GM13976 (cell line): ENCODE measurements around the gene ZNF496.
"Not testable (repeated sequence)": the region's sequence is repeated elsewhere in the genome, so short reads cannot be mapped to it uniquely, and the experiment has no call there.

Experiments
- DNase-seq: peaks from one replicate; pipeline ENCODE4 v3.0.0; 2012; ENCODE audit warnings: low spot score
- CTCF ChIP-seq: IDR thresholded peaks from 2 replicates; pipeline ENCODE4 v1.5.1; 2012; ENCODE audit warnings: borderline replicate concordance, mild to moderate bottlenecking; ENCODE audit not compliant: insufficient read depth; ENCODE audit errors: extremely low read depth, missing control alignments, control extremely low read depth
- in situ Hi-C: fragments of 300-500 bp; cut with MboI; formaldehyde crosslinking; loops from one replicate; pipeline ENCODE4 v1.12.0; 2022; ENCODE audit warnings: low sequenced_read_pairs, mixed read lengths, inconsistent platforms; ENCODE audit not compliant: unreplicated experiment

The ZNF496 gene

DNA sequence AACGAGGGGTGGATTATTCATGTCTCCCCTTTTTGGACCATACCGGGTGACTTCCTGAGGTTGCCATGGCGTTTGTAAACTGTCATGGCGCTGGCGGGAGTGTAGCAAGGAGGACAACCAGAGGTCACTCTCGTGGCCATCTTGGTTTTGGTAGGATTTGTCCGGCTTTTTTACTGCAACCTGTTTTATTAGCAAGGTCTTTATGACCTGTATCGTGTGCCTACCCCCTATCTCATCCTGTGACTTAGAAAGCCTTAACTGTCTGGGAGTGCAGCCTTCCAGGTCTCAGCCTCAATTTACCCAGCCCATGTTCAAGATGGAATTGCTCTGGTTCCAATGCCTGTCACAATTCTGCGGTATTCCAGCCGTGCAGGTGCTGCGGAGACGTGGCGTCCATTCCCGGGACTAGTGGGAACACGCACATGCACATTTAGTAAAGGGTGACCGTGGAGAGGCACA, 40.2 kb upstream of the ZNF496 start:
- no peak for TF ChIP-seq CTCF
- in situ Hi-C loops, result loop anchor here (10.0 kb wide), 1 partner anchor 113 kb away; no protein-coding TSS in a partner anchor
- no peak for DNase-seq

DNA sequence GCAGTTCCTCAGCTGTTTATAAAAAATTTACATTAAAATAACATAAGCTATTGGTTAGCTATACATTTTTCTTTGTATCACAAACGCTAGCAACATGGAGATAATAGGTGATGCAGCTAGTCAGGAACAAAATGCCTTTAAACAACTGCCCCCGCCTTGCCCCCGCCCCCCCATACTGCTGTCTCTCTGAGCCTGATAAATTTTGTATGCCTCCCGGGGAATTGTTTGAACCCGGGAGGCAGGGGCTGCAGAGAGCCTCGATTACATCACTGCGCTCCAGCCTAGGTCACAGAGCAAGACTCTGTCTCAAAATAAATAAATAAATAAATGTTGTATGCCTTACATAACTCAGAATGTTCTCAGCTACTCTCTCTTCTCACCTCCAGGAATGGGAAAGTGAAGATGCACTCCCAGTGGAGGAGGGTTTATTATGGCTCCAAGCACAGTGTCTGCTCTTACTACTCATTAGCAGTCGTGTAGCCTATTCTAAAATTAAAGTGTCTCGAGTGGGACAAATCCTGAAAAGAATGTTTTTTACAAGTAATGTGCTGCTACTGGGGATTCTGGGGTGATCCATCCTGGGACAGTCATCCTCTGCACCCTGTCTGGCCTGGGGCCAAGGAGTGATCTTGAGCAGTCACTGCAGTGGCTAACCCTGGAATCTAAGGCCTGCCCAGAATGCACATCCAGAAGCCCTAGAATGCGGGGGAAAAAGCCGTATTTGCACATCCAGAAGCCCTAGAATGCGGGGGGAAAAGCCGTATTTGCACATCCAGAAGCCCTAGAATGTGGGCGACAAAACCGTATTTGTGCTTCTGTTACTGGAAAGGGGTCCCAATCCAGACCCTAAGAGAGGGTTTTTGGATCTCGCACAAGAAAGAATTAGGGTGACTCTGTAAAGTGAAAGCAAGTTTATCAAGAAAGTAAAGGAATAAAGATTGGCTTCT, 39.4 kb upstream of the ZNF496 start:
- in situ Hi-C loops, result loop anchor here (10.0 kb wide), 1 partner anchor 114 kb away; no protein-coding TSS in a partner anchor
- no peak for TF ChIP-seq CTCF
- DNase-seq, result no peak

DNA sequence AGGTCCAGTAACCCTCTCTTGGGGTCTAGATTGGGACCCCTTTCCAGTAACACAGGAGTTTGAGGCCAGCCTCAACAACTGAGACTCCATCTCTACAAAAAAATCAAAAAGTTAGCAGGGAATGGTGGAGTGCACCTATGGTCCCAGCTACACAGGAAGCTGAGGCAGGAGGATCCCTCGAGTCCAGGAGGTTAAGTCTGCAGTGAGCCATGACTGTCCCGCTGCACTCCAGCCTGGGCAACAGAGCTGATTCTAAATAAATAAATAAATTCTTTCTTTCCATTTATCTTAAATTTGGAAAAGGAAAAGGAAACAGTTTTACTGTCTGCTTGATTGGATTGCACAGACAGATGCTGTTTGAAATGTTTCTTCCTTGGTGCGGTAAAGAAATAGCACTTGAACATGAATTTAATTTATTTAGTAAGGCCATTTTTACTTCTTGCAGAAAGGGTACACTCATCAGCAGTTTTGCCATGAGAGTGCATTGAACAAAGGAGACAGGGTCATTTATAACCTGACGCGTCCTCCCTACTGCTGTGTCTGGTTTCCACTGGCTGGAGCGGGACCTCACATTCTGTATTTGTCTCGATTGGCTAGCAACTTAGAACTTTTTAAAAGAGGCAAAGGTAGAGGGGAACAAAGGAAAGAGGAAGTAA, 37.0 kb upstream of the ZNF496 start:
- TF ChIP-seq CTCF, result no peak
- DNase-seq, result no peak
- in situ Hi-C loops, result no loop called here

DNA sequence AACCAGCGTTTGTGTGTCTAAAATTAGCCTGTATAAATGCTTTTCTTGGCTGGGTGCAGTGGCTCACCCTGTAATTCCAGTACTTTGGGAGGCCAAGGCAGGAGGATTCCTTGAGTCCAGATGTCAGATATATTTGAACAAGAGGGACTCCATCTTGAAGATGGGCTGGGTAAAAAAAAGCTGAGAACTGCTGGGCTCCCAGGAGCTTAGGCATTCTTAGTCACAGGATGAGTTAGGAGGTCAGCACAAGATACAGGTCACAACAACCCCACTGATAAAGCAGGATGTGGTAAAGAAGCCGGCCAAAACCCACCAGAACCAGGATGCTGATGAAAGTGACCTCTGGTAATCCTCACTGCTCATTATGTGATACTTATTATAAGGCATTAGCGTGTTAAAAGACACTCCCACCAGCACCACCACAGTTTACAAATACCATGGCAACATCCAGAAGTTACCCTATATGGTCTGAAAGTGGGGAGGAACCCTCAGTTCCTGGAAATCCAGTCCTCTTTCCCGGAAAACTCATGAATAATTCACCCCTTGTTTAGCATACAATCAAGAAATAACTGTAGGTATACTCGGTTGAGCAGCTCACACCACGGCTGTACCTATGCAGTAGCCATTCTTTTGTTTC, 36.2 kb upstream of the ZNF496 start:
- TF ChIP-seq CTCF, result no peak
- in situ Hi-C loops, result no loop called here
- no peak for DNase-seq

DNA sequence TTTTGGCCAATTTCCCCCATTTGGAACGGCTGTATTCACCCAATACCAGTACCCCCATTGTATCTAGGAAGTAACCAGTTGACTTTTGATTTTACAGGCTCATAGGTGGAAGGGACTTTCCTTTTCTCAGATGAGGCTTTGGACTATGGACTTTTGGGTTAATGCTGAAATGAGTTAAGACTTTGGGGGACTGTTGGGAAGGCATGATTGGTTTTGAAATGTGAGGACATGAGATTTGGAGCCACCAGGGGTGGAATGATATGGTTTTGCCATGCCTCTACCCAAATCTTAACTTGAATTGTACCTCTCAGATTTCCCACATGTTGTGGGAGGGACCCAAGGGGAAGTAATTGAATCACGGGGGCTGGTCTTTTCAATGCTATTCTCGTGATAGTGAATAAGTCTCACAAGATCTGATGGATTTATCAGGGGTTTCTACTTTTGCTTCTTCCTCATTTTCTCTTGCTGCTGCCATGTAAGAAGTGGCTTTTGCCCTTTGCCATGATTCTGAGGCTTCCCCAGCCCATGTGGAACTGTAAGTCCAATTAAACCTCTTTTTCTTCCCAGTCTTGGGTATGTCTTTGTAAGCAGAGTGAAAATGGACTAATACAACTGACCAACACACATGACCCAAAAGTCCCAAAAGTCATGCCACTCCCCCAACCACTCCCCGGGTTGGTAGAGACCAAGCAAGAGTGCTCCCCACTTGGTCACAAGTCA, 35.4 kb upstream of the ZNF496 start:
- DNase-seq, result no peak
- in situ Hi-C loops, result no loop called here
- no peak for TF ChIP-seq CTCF

DNA sequence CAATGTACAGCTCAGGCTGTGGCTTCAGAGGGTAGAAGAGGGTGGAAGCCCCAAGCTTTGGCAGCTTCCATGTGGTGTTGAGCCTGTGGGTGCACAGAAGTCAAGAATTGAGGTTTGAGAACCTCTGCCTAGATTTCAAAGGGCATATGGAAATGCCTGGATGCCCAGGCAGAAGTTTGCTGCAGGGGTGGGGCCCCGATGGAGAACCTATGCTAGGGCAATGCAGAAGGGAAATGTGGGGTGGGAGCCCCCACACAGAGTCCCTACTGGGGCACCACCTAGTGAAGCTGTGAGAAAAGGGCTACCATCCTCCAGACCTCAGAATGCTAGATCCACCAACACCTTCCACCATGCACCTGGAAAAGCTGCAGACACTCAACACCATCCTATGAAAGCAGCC, 34.7 kb upstream of the ZNF496 start:
- in situ Hi-C loops, DNase-seq: not testable (repeated sequence)
